Neuronal stem cell (in vitro differentiated cells): ENCODE data around the gene FGF10.

Experiments used
- DNase-seq: peaks from one replicate; pipeline ENCODE4 v3.0.0-alpha.2; 2013; ENCODE audit warnings: low spot score
- H2AFZ ChIP-seq: one replicate; pipeline ENCODE4 v1.6.1; 2013; ENCODE audit warnings: mild to moderate bottlenecking, low read length, inconsistent platforms
- H2AK5ac ChIP-seq: 2 replicates; pipeline ENCODE4 v1.6.1; 2013; ENCODE audit warnings: low read depth, mild to moderate bottlenecking, inconsistent platforms, low read length, moderate library complexity, mixed read lengths
- H2BK120ac ChIP-seq: 2 replicates; pipeline ENCODE4 v1.6.1; 2013; ENCODE audit warnings: low read depth, mild to moderate bottlenecking, inconsistent platforms, low read length, moderate library complexity, mixed read lengths
- H2BK12ac ChIP-seq: one replicate; pipeline ENCODE4 v1.6.1; 2013; ENCODE audit warnings: low read length, inconsistent platforms
- H2BK15ac ChIP-seq: 2 replicates; pipeline ENCODE4 v1.6.1; 2013; ENCODE audit warnings: mild to moderate bottlenecking, low read length, inconsistent platforms, mixed read lengths
- H2BK5ac ChIP-seq: one replicate; pipeline ENCODE4 v1.6.1; 2013; ENCODE audit warnings: inconsistent platforms, mild to moderate bottlenecking, low read length, moderate library complexity
- H3K14ac ChIP-seq: one replicate; pipeline ENCODE4 v1.6.1; 2013; ENCODE audit warnings: low read length, inconsistent platforms
- H3K18ac ChIP-seq: 2 replicates; pipeline ENCODE4 v1.6.1; 2013; ENCODE audit warnings: low read length, inconsistent platforms
- H3K23ac ChIP-seq: 2 replicates; pipeline ENCODE4 v1.6.1; 2013; ENCODE audit warnings: low read depth, mild to moderate bottlenecking, mixed read lengths, low read length, inconsistent platforms; ENCODE audit not compliant: poor library complexity
- H3K27ac ChIP-seq: replicated peaks from 3 replicates; pipeline ENCODE4 v1.5.1; 2013; ENCODE audit warnings: low read length, inconsistent platforms
- H3K27me3 ChIP-seq, 3 experiments: 2 replicates each; pipeline ENCODE4 v1.6.1; 2013; ENCODE audit warnings: low read length in 3 of 3, mild to moderate bottlenecking in 2 of 3, inconsistent platforms in 1 of 3, low read depth in 1 of 3, mixed read lengths in 1 of 3, moderate library complexity in 1 of 3; ENCODE audit not compliant: control insufficient read depth in 3 of 3, insufficient read depth in 3 of 3
- H3K36me3 ChIP-seq, 2 donors: replicated peaks in 1 of 2; 2 replicates each; pipeline ENCODE4 v1.6.1; 2013; ENCODE audit warnings: low read length in 2 of 2; ENCODE audit not compliant: control insufficient read depth in 2 of 2, insufficient read depth in 2 of 2
- H3K4ac ChIP-seq: 2 replicates; pipeline ENCODE4 v1.6.1; 2013; ENCODE audit warnings: inconsistent platforms, mild to moderate bottlenecking, low read length, moderate library complexity
- H3K4me1 ChIP-seq, 2 donors: 1 replicate in 1 of 2; 2 replicates in 1 of 2; pipeline ENCODE4 v1.6.1; 2013; ENCODE audit warnings: low read length in 2 of 2, low read depth in 1 of 2; ENCODE audit not compliant: control insufficient read depth in 2 of 2, insufficient read depth in 1 of 2
- H3K4me2 ChIP-seq: one replicate; pipeline ENCODE4 v1.6.1; 2013; ENCODE audit warnings: mild to moderate bottlenecking, low read length, inconsistent platforms; ENCODE audit not compliant: insufficient read depth, poor library complexity, severe bottlenecking
- H3K4me3 ChIP-seq, 2 donors: 2 replicates each; pipeline ENCODE4 v1.5.1; 2013; ENCODE audit warnings: low read length in 2 of 2, mild to moderate bottlenecking in 2 of 2, inconsistent platforms in 1 of 2, moderate library complexity in 1 of 2
- H3K79me1 ChIP-seq: one replicate; pipeline ENCODE4 v1.6.1; 2013; ENCODE audit warnings: low read depth, mild to moderate bottlenecking, inconsistent platforms, low read length, moderate library complexity
- H3K9ac ChIP-seq: one replicate; pipeline ENCODE4 v1.6.1; 2013; ENCODE audit warnings: mild to moderate bottlenecking, low read depth, low read length, inconsistent platforms; ENCODE audit not compliant: poor library complexity
- H3K9me3 ChIP-seq, 2 donors: replicated peaks in 1 of 2; 2 replicates each; pipeline versions ENCODE3 to v1.6.1; 2013; ENCODE audit warnings: low read length in 2 of 2, mild to moderate bottlenecking in 2 of 2, inconsistent platforms in 1 of 2, low read depth in 1 of 2, mixed read lengths in 1 of 2, moderate library complexity in 1 of 2; ENCODE audit not compliant: control insufficient read depth in 2 of 2, insufficient read depth in 1 of 2
- H4K8ac ChIP-seq: one replicate; pipeline ENCODE4 v1.6.1; 2013; ENCODE audit warnings: low read depth, mild to moderate bottlenecking, inconsistent platforms, low read length, moderate library complexity
- H4K91ac ChIP-seq: one replicate; pipeline ENCODE4 v1.6.1; 2013; ENCODE audit warnings: low read length, low read depth, mild to moderate bottlenecking, inconsistent platforms; ENCODE audit not compliant: poor library complexity
- WGBS, 2 donors: extraction: QIAGEN DNeasy Blood & Tissue Kit; methylation state at CpG; one replicate each; pipeline ENCODE4 v1.1.7; 2013; ENCODE audit warnings: missing lambda C conversion rate in 2 of 2, mixed read lengths in 1 of 2; ENCODE audit not compliant: insufficient read length in 2 of 2, insufficient replicate concordance in 1 of 2; ENCODE audit errors: extremely low coverage in 2 of 2; 5-methylcytosine and 5-hydroxymethylcytosine counted together

The FGF10 gene

DNA sequence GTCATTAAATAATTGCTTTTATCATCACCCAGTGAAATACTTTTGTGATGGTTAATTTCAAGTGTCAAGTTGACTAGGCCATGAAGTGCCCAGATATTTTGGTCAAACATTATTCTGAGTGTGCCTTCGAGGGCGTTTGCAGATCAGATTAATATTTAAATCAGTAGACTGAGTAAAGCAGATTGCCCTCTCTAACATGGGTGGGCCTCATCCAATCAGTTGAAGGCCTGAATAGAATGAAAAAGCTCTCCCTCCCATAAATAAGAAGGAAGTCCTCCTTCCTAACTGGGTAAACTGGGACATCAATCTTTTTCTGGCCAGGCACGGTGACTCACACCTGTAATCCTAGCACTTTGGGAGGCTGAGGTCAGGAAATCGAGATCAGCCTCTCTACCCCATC is 12.4 kb upstream of the FGF10 start:
- H2BK15ac ChIP-seq, result no peak overlapping the region
- H2BK120ac ChIP-seq, result no peak overlapping the region
- no peak overlapping the region for H3K4me2 ChIP-seq
- no peak overlapping the region for H3K9ac ChIP-seq
- H3K27ac ChIP-seq, result no peak overlapping the region
- DNase-seq, result no peak
- no peak overlapping the region for H4K91ac ChIP-seq
- peaks cover 0 to 5% of the 10 kb centered on the region in 2 donors for H3K9me3 ChIP-seq
- H2BK5ac ChIP-seq, result no peak overlapping the region
- H2AFZ ChIP-seq, result no peak overlapping the region
- no peaks in the 10 kb centered on the region for H3K79me1 ChIP-seq
- no peak overlapping the region for H3K14ac ChIP-seq
- no peak overlapping the region for H2BK12ac ChIP-seq
- no peaks in the 10 kb centered on the region for H3K27me3 ChIP-seq
- H3K23ac ChIP-seq, result no peak overlapping the region
- H3K4ac ChIP-seq, result no peak overlapping the region
- H3K18ac ChIP-seq, result no peak overlapping the region
- H4K8ac ChIP-seq, result no peak overlapping the region
- no CpG with 5 or more reads among the region's 4 CpGs for WGBS, 2 donors
- no peak overlapping the region for H3K4me3 ChIP-seq
- peaks cover 2 to 6% of the 10 kb centered on the region in 2 donors for H3K4me1 ChIP-seq
- no peaks in the 10 kb centered on the region for H3K36me3 ChIP-seq
- no peak overlapping the region for H2AK5ac ChIP-seq

DNA sequence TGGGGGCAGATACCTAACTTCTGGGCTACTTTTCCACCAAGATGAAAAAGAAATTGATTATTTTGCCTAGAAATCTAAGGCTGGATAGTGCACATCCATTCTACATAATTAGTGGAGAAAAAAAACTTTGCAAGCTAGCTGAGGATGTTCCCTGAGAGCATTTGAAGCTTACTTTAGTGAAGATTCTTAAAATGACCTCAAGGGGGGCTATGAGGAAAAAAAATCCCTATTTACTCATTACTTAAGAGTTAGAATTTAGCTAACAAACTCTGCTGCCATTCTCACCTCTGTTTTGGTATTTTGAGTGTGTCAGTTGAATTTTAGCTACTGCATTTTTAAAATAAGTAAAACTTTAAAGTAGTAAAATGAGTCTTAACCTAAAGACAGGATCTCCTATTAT is 9.2 kb upstream of the FGF10 start:
- H3K9me3 ChIP-seq, result peaks cover 0 to 5% of the 10 kb centered on the region in 2 donors
- no peak overlapping the region for H3K9ac ChIP-seq
- H4K8ac ChIP-seq, result no peak overlapping the region
- H3K18ac ChIP-seq, result no peak overlapping the region
- no peak overlapping the region for H2AK5ac ChIP-seq
- no peaks in the 10 kb centered on the region for H3K36me3 ChIP-seq
- H2BK5ac ChIP-seq, result no peak overlapping the region
- H3K4me1 ChIP-seq, result peaks cover 6 to 15% of the 10 kb centered on the region in 2 donors
- no peak for DNase-seq
- H3K27ac ChIP-seq, result no peak overlapping the region
- no peak overlapping the region for H3K4me2 ChIP-seq
- H2BK12ac ChIP-seq, result no peak overlapping the region
- H3K14ac ChIP-seq, result no peak overlapping the region
- H3K23ac ChIP-seq, result no peak overlapping the region
- no peak overlapping the region for H2AFZ ChIP-seq
- H3K4me3 ChIP-seq, result no peak overlapping the region
- H2BK15ac ChIP-seq, result no peak overlapping the region
- no peak overlapping the region for H3K4ac ChIP-seq
- H3K79me1 ChIP-seq, result no peaks in the 10 kb centered on the region
- H3K27me3 ChIP-seq, result no peaks in the 10 kb centered on the region
- no peak overlapping the region for H2BK120ac ChIP-seq
- no peak overlapping the region for H4K91ac ChIP-seq

DNA sequence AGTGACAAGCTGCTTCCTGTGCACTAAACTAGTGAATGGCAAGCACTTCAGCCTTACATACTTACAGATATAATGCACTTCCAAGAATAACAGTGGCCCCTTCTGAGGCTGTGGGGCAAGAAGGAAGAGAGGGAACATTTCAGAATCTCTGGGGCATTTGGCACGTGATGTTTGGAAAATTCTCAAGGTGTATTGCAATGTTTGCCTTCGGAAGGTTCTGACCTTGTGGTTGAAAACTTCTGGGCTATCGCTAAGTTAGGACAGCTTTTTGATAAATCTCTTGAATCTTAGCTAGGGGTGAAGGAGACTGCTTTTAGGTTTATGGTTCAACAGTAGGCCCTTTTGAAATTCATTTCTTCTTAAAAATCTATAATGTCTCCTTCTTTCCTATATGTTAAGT is 7.1 kb upstream of the FGF10 start:
- Histone ChIP-seq H3K4ac (no peak overlapping the region), H3K79me1 (no peaks in the 10 kb centered on the region), H3K4me1 (peaks cover 6 to 25% of the 10 kb centered on the region in 2 donors), H2BK12ac (no peak overlapping the region), H2BK120ac (no peak overlapping the region), H3K18ac (no peak overlapping the region), H2BK15ac (no peak overlapping the region), H3K23ac (no peak overlapping the region), H3K4me2 (no peak overlapping the region), H3K9ac (no peak overlapping the region), H4K91ac (no peak overlapping the region), H4K8ac (no peak overlapping the region), H2BK5ac (no peak overlapping the region), H3K14ac (no peak overlapping the region), H3K27ac (no peak overlapping the region), H3K4me3 (no peak overlapping the region), H3K9me3 (peaks cover 0 to 5% of the 10 kb centered on the region in 2 donors), H3K36me3 (no peaks in the 10 kb centered on the region), H3K27me3 (no peaks in the 10 kb centered on the region), H2AK5ac (no peak overlapping the region), H2AFZ (peak overlapping the region; percentile 27)
- no CpG with 5 or more reads among the region's 3 CpGs for WGBS, 2 donors
- no peak for DNase-seq

DNA sequence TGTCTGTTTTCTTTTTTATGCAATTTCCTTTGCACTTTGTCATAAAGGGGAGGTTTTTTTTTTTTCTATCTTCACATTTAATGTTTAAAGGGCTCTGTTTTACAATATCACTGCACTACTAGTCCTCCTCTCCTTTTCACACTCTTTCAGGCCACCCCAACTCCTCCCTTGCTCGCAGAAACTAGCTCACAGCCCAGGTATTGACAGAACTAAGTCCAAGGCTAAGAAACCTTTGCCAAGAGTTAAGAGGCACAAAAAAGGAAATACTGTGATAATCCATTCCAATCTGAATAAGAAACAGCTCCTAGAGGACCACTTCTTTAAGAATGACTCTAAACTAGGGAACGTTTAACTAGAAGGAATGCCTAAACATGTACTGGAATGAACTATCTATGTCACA is 1.1 kb upstream of the FGF10 start:
- Histone ChIP-seq H4K8ac (no peak overlapping the region), H2BK12ac (no peak overlapping the region), H3K79me1 (no peaks in the 10 kb centered on the region), H4K91ac (no peak overlapping the region), H3K9ac (no peak overlapping the region), H3K14ac (no peak overlapping the region), H2AFZ (peak overlapping the region; percentile 92), H3K4me2 (no peak overlapping the region), H3K27me3 (no peaks in the 10 kb centered on the region), H3K9me3 (no peaks in the 10 kb centered on the region), H2BK5ac (no peak overlapping the region), H3K27ac (no peak overlapping the region), H3K23ac (no peak overlapping the region), H2BK15ac (no peak overlapping the region), H3K4ac (no peak overlapping the region), H3K18ac (no peak overlapping the region), H2BK120ac (no peak overlapping the region), H3K4me3 (peak overlapping the region in 1 of 2 donors; percentile 63), H2AK5ac (no peak overlapping the region), H3K4me1 (peaks cover 15 to 40% of the 10 kb centered on the region in 2 donors), H3K36me3 (no peaks in the 10 kb centered on the region)
- WGBS, 2 donors, result no CpG with 5 or more reads among the region's 2 CpGs
- DNase-seq, result no peak
